ENCODE results near the gene SP3. TPM values are rescaled to one million over a fixed set of nuclear protein-coding genes. Genes with fewer than 3 reads are reported as not detected.
A peak's percentile ranks its signal among the peaks of the same experiment; 100 is the strongest.

Gene SP3
- total RNA-seq, 1 donor = 113 TPM

- no peaks in the 10 kb centered on the region for H3K4me1 ChIP-seq (ENCODE audit: insufficient read depth, low read length)
- TF ChIP-seq CTCF (IDR thresholded peaks at IDR 0.05; ENCODE audit: extremely low read depth, low read depth, low read length) = no peak
- H3K4me3 ChIP-seq (ENCODE audit: insufficient read depth, low read length) = no peak overlapping the region
- peaks cover 2% of the 10 kb centered on the region for H3K9me3 ChIP-seq (ENCODE audit: low read depth, low read length)
- no peak overlapping the region for H3K27ac ChIP-seq (ENCODE audit: low read depth, low read length)
- no peak overlapping the region for H3K4me2 ChIP-seq (ENCODE audit: insufficient read depth, low read length)
- H2AFZ ChIP-seq (ENCODE audit: low read length) = no peak overlapping the region
- H3K27me3 ChIP-seq (ENCODE audit: insufficient read depth, low read length) = no peaks in the 10 kb centered on the region
- no peaks in the 10 kb centered on the region for H4K20me1 ChIP-seq (ENCODE audit: insufficient read depth, low read length)
- no peaks in the 10 kb centered on the region for H3K36me3 ChIP-seq (ENCODE audit: insufficient read depth, low read length)
- no peak for DNase-seq (ENCODE audit: insufficient read length, low spot score, missing footprints)
- H3K79me2 ChIP-seq (ENCODE audit: insufficient read depth, low read length) = no peaks in the 10 kb centered on the region
Observed at GRCh38 chr2:173886613-173887012, 78.6 kb downstream of the SP3 start.

GRCh38 chr2:173884025-173884802 lies 81.0 kb downstream of the SP3 start:
- TF ChIP-seq CTCF (IDR thresholded peaks at IDR 0.05; ENCODE audit: extremely low read depth, low read depth, low read length) = peak; percentile 68
- DNase-seq (ENCODE audit: insufficient read length, low spot score, missing footprints) = no peak
- no peaks in the 10 kb centered on the region for H4K20me1 ChIP-seq (ENCODE audit: insufficient read depth, low read length)
- H3K4me2 ChIP-seq (ENCODE audit: insufficient read depth, low read length) = no peak overlapping the region
- H3K27me3 ChIP-seq (ENCODE audit: insufficient read depth, low read length) = peaks cover 10% of the 10 kb centered on the region
- H3K9me3 ChIP-seq (ENCODE audit: low read depth, low read length) = peaks cover under 1% of the 10 kb centered on the region
- H3K4me3 ChIP-seq (ENCODE audit: insufficient read depth, low read length) = no peak overlapping the region
- no peaks in the 10 kb centered on the region for H3K4me1 ChIP-seq (ENCODE audit: insufficient read depth, low read length)
- H3K79me2 ChIP-seq (ENCODE audit: insufficient read depth, low read length) = no peaks in the 10 kb centered on the region
- H3K36me3 ChIP-seq (ENCODE audit: insufficient read depth, low read length) = no peaks in the 10 kb centered on the region
- H3K27ac ChIP-seq (ENCODE audit: low read depth, low read length) = no peak overlapping the region
- no peak overlapping the region for H2AFZ ChIP-seq (ENCODE audit: low read length)

GRCh38 chr2:173881886-173882285 lies 83.3 kb downstream of the SP3 start:
- TF ChIP-seq CTCF (IDR thresholded peaks at IDR 0.05; ENCODE audit: extremely low read depth, low read depth, low read length) = no peak
- no peak overlapping the region for H3K27ac ChIP-seq (ENCODE audit: low read depth, low read length)
- H3K9me3 ChIP-seq (ENCODE audit: low read depth, low read length) = no peaks in the 10 kb centered on the region
- H3K27me3 ChIP-seq (ENCODE audit: insufficient read depth, low read length) = peaks cover 10% of the 10 kb centered on the region
- H3K4me3 ChIP-seq (ENCODE audit: insufficient read depth, low read length) = no peak overlapping the region
- no peak overlapping the region for H3K4me2 ChIP-seq (ENCODE audit: insufficient read depth, low read length)
- no peak overlapping the region for H2AFZ ChIP-seq (ENCODE audit: low read length)
- H4K20me1 ChIP-seq (ENCODE audit: insufficient read depth, low read length) = no peaks in the 10 kb centered on the region
- H3K4me1 ChIP-seq (ENCODE audit: insufficient read depth, low read length) = no peaks in the 10 kb centered on the region
- DNase-seq (ENCODE audit: insufficient read length, low spot score, missing footprints) = no peak
- no peaks in the 10 kb centered on the region for H3K36me3 ChIP-seq (ENCODE audit: insufficient read depth, low read length)
- H3K79me2 ChIP-seq (ENCODE audit: insufficient read depth, low read length) = no peaks in the 10 kb centered on the region

GRCh38 chr2:173881461-173881860 lies 83.7 kb downstream of the SP3 start:
- no peak for DNase-seq (ENCODE audit: insufficient read length, low spot score, missing footprints)

More at GRCh38 chr2:173881461-173881860, 83.7 kb downstream of the SP3 start:
- Histone ChIP-seq H3K4me3 (ENCODE audit: insufficient read depth, low read length) (no peak overlapping the region), H3K79me2 (ENCODE audit: insufficient read depth, low read length) (no peaks in the 10 kb centered on the region), H3K9me3 (ENCODE audit: low read depth, low read length) (no peaks in the 10 kb centered on the region), H3K27me3 (ENCODE audit: insufficient read depth, low read length) (peaks cover 10% of the 10 kb centered on the region), H4K20me1 (ENCODE audit: insufficient read depth, low read length) (no peaks in the 10 kb centered on the region), H2AFZ (ENCODE audit: low read length) (no peak overlapping the region), H3K27ac (ENCODE audit: low read depth, low read length) (no peak overlapping the region), H3K4me2 (ENCODE audit: insufficient read depth, low read length) (no peak overlapping the region), H3K4me1 (ENCODE audit: insufficient read depth, low read length) (no peaks in the 10 kb centered on the region), H3K36me3 (ENCODE audit: insufficient read depth, low read length) (no peaks in the 10 kb centered on the region)
- no peak for TF ChIP-seq CTCF (IDR thresholded peaks at IDR 0.05; ENCODE audit: extremely low read depth, low read depth, low read length)
